Coronary artery (tissue), 2 donors: ENCODE measurements around the gene ALAS2.

Source experiments
- DNase-seq: peaks from one replicate; pipeline ENCODE4 v3.0.0-alpha.2; 2017; ENCODE audit warnings: low spot score
- H3K27ac ChIP-seq, 2 donors: fragments of 200-600 bp; sonication (generic); one replicate each; pipeline ENCODE4 v1.5.1; 2016 to 2019
- H3K4me3 ChIP-seq: fragments of 200-600 bp; sonication (generic); 2 replicates; pipeline ENCODE4 v1.5.1; 2016; ENCODE audit warnings: mild to moderate bottlenecking, moderate library complexity
- CTCF ChIP-seq: fragments of 200-600 bp; sonication (generic); IDR thresholded peaks from one replicate; pipeline ENCODE4 v1.5.1; 2019; ENCODE audit warnings: antibody characterized with exemption

The ALAS2 gene

GRCh38 chrX:55026143-55026542, 4.6 kb downstream of the ALAS2 start:
- Histone ChIP-seq H3K4me3 (no peak overlapping the region), H3K27ac (no peak overlapping the region)
- DNase-seq: no peak
- TF ChIP-seq CTCF: no peak

GRCh38 chrX:55014897-55015299, 15.9 kb downstream of the ALAS2 start:
- no peak for DNase-seq
- H3K27ac ChIP-seq: no peak overlapping the region
- no peak overlapping the region for H3K4me3 ChIP-seq
- TF ChIP-seq CTCF: no peak

- Histone ChIP-seq H3K27ac (no peak overlapping the region), H3K4me3 (no peak overlapping the region)
- no peak for TF ChIP-seq CTCF
- no peak for DNase-seq
These were observed 19.5 kb downstream of the ALAS2 start for GRCh38 chrX:55011294-55011693.

- TF ChIP-seq CTCF: no peak
- H3K4me3 ChIP-seq: no peak overlapping the region
- DNase-seq: no peak
- peak overlapping the region; percentile 14 to 56 for H3K27ac ChIP-seq
These were observed 22.0 kb downstream of the ALAS2 start for GRCh38 chrX:55008571-55009358.

GRCh38 chrX:55007656-55008055, 23.1 kb downstream of the ALAS2 start:
- H3K27ac ChIP-seq: peak overlapping the region in 1 of 2 donors; percentile 46
- DNase-seq: no peak
- no peak overlapping the region for H3K4me3 ChIP-seq
- TF ChIP-seq CTCF: no peak

- no peak overlapping the region for H3K4me3 ChIP-seq
- H3K27ac ChIP-seq: no peak overlapping the region
- TF ChIP-seq CTCF: no peak
- DNase-seq: no peak
These were observed 23.8 kb downstream of the ALAS2 start for GRCh38 chrX:55006827-55007621.

GRCh38 chrX:55005256-55005655, 25.5 kb downstream of the ALAS2 start:
- DNase-seq: no peak
- TF ChIP-seq CTCF: no peak
- Histone ChIP-seq H3K27ac (no peak overlapping the region), H3K4me3 (no peak overlapping the region)
